Ascending aorta (tissue), 2 donors: ENCODE measurements around the gene GGCX. TPM values are rescaled to one million over a fixed set of nuclear protein-coding genes. Genes with fewer than 3 reads are reported as not detected.

ENCODE experiments used
- DNase-seq, 2 donors: peaks; one replicate each; pipeline ENCODE4 v3.0.0-alpha.2; 2019; ENCODE audit warnings: low spot score in 2 of 2
- H3K27ac ChIP-seq, 2 donors: fragments of 200-600 bp; sonication (generic); one replicate each; pipeline ENCODE4 v1.5.1; 2016 to 2017; ENCODE audit warnings: mild to moderate bottlenecking in 1 of 2
- H3K27me3 ChIP-seq: fragments of 200-600 bp; sonication (generic); one replicate; pipeline ENCODE4 v1.5.1; 2017
- H3K36me3 ChIP-seq, 2 donors: fragments of 200-600 bp; sonication (generic); one replicate each; pipeline ENCODE4 v1.5.1; 2016
- H3K4me1 ChIP-seq, 2 donors: fragments of 200-600 bp; sonication (generic); one replicate each; pipeline ENCODE4 v1.5.1; 2016 to 2017; ENCODE audit warnings: mild to moderate bottlenecking in 1 of 2
- H3K4me3 ChIP-seq, 2 donors: fragments of 200-600 bp; sonication (generic); one replicate each; pipeline ENCODE4 v1.5.1; 2016 to 2017; ENCODE audit warnings: mild to moderate bottlenecking in 1 of 2
- H3K9me3 ChIP-seq, 2 donors: fragments of 200-600 bp; sonication (generic); one replicate each; pipeline ENCODE4 v1.5.1; 2016
- intact Hi-C: fragments of 100-400 bp; cut with DNase I; formaldehyde crosslinking; loops from one replicate; pipeline ENCODE4 v1.15.1; 2023
- total RNA-seq: library from RNA; depleted of rRNA; stranded (reverse); fragments of >200 nt; gene quantifications from one replicate; pipeline ENCODE4 v1.1.0, GENCODE V29; 2016
- TF ChIP-seq, protein P1 (sequence below), 3 experiments: fragments of 200-600 bp in 2 of 3; fragments of 450-650 bp in 1 of 3; sonication (generic) in 2 of 3; IDR thresholded peaks; one replicate each; pipeline ENCODE4 v1.5.1; 2016 to 2019; ENCODE audit warnings: antibody characterized with exemption in 3 of 3, mild to moderate bottlenecking in 1 of 3, moderate library complexity in 1 of 3

The GGCX gene
- total RNA-seq, 1 donor from 2014 or later = 31.9 TPM

- DNase-seq = no peak
- Histone ChIP-seq H3K9me3 (no peaks in the 10 kb centered on the region), H3K27me3 (no peaks in the 10 kb centered on the region), H3K4me3 (no peak overlapping the region), H3K27ac (peak overlapping the region in 1 of 2 donors; percentile 73), H3K36me3 (peaks cover 20 to 32% of the 10 kb centered on the region in 2 donors), H3K4me1 (peaks cover 10 to 34% of the 10 kb centered on the region in 2 donors)
- TF ChIP-seq, protein P1, sequence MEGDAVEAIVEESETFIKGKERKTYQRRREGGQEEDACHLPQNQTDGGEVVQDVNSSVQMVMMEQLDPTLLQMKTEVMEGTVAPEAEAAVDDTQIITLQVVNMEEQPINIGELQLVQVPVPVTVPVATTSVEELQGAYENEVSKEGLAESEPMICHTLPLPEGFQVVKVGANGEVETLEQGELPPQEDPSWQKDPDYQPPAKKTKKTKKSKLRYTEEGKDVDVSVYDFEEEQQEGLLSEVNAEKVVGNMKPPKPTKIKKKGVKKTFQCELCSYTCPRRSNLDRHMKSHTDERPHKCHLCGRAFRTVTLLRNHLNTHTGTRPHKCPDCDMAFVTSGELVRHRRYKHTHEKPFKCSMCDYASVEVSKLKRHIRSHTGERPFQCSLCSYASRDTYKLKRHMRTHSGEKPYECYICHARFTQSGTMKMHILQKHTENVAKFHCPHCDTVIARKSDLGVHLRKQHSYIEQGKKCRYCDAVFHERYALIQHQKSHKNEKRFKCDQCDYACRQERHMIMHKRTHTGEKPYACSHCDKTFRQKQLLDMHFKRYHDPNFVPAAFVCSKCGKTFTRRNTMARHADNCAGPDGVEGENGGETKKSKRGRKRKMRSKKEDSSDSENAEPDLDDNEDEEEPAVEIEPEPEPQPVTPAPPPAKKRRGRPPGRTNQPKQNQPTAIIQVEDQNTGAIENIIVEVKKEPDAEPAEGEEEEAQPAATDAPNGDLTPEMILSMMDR (IDR thresholded peaks at IDR 0.05) = no peak
- intact Hi-C loops = no loop called here
Measured at GRCh38 chr2:85600235-85600575, 38.9 kb upstream of the GGCX start.

GRCh38 chr2:85599468-85600234, 38.4 kb upstream of the GGCX start:
- H3K9me3 ChIP-seq = no peaks in the 10 kb centered on the region
- H3K36me3 ChIP-seq = peaks cover 20 to 32% of the 10 kb centered on the region in 2 donors
- no peak overlapping the region for H3K27ac ChIP-seq
- intact Hi-C loops = no loop called here
- no peaks in the 10 kb centered on the region for H3K27me3 ChIP-seq
- no peak overlapping the region for H3K4me3 ChIP-seq
- no peak for DNase-seq
- TF ChIP-seq, protein P1 (IDR thresholded peaks at IDR 0.05) = no peak
- peaks cover 10 to 33% of the 10 kb centered on the region in 2 donors for H3K4me1 ChIP-seq

DNA sequence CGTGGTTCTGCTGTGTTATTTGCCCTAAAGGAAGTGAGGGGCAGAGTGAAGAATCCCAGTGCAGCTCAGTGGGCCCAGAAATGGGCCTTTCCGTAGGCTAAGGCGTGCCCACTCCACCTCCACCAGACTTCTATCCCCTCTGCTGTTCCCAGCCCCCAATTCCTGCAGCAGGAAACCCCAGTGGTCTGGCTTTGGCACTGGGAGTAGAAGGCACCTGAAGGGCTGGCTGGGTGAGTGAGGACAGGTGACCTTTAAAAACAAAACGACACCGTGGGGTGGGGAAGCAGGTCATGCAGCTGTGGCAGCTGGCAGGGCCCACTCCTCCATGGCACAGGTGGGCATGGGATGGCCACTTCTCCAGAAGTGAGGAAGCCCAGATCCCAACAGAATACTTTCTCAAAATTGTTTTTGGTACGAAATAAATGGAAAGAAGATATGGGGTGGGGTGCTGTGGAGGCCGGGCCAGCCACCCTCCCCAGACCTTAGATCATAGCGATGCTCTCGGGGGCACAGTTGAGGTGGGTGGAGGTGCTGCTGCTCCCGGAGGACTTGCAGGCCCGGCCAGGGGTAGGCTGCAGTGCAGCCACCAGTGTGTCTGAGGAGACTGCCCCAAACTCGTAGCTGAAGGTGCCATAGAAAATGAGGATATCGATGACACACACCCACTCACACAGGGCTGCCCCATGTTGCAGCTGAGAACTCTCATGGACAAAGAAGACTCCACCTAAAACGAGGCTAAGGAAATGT, 37.5 kb upstream of the GGCX start:
- Histone ChIP-seq H3K27me3 (no peaks in the 10 kb centered on the region), H3K4me1 (peaks cover 7 to 28% of the 10 kb centered on the region in 2 donors), H3K36me3 (peaks cover 20 to 32% of the 10 kb centered on the region in 2 donors), H3K9me3 (no peaks in the 10 kb centered on the region), H3K4me3 (no peak overlapping the region), H3K27ac (no peak overlapping the region)
- TF ChIP-seq, protein P1 (IDR thresholded peaks at IDR 0.05) = no peak
- DNase-seq = no peak
- intact Hi-C loops = no loop called here

DNA sequence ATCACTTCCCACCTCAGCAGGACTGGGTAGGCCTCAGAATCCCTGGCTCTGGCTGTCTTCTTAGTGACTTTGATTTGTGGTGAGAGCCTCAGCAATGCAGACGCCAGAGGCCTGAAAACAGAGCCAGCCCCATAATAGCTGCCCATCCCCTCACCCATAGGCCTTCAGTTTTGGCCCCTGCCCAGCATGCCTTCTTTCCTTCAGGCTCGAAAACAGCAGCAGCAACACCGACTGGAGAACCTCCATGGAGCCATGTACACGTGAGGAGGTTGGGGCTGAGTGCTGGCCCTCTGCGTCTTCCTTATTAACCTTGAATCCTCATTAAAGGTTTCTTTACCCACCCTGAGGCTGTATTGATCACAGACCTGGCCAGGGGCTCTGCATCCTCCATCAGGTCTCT, 35.9 kb upstream of the GGCX start:
- peaks cover 22 to 32% of the 10 kb centered on the region in 2 donors for H3K36me3 ChIP-seq

GRCh38 chr2:85596486-85597143, 35.3 kb upstream of the GGCX start:
- TF ChIP-seq, protein P1 (IDR thresholded peaks at IDR 0.05) = no peak

More for the DNA sequence above, 35.9 kb upstream of the GGCX start:
- H3K4me1 ChIP-seq = peaks cover 5 to 26% of the 10 kb centered on the region in 2 donors
- no peak for DNase-seq
- TF ChIP-seq, protein P1 (IDR thresholded peaks at IDR 0.05) = no peak
- peak overlapping the region; percentile 79 to 87 for H3K27ac ChIP-seq
- H3K9me3 ChIP-seq = no peaks in the 10 kb centered on the region
- peak overlapping the region in 1 of 2 donors; percentile 84 for H3K4me3 ChIP-seq
- no peaks in the 10 kb centered on the region for H3K27me3 ChIP-seq
- intact Hi-C loops = no loop called here

More at GRCh38 chr2:85596486-85597143, 35.3 kb upstream of the GGCX start:
- Histone ChIP-seq H3K4me1 (peaks cover 5 to 25% of the 10 kb centered on the region in 2 donors), H3K36me3 (peaks cover 22 to 32% of the 10 kb centered on the region in 2 donors), H3K27ac (peak overlapping the region; percentile 79 to 87), H3K27me3 (no peaks in the 10 kb centered on the region), H3K9me3 (no peaks in the 10 kb centered on the region), H3K4me3 (peak overlapping the region; percentile 63 to 84)
- DNase-seq = no peak
- intact Hi-C loops = no loop called here
